D721Med (cell line): ENCODE data around the gene FAM53A.

Source experiments
- DNase-seq: peaks from one replicate; pipeline ENCODE4 v3.0.0; 2011; ENCODE audit warnings: low spot score; ENCODE audit not compliant: insufficient read length
- FAIRE-seq: peaks from 2 replicates; lab custom pipeline; 2011; peaks lifted over from hg19 to GRCh38; lab: Jason Lieb, UNC
- TF ChIP-seq, protein P1 (sequence below): IDR thresholded peaks from 2 replicates; pipeline ENCODE4 v1.5.1; 2012; ENCODE audit warnings: mild to moderate bottlenecking, control low read depth; ENCODE audit not compliant: insufficient read depth; ENCODE audit errors: missing control alignments

Gene FAM53A

GRCh38 chr4:1727117-1728031 lies 43.3 kb upstream of the FAM53A start:
- FAIRE-seq (no peak), DNase-seq (no peak)
- TF ChIP-seq, protein P1, sequence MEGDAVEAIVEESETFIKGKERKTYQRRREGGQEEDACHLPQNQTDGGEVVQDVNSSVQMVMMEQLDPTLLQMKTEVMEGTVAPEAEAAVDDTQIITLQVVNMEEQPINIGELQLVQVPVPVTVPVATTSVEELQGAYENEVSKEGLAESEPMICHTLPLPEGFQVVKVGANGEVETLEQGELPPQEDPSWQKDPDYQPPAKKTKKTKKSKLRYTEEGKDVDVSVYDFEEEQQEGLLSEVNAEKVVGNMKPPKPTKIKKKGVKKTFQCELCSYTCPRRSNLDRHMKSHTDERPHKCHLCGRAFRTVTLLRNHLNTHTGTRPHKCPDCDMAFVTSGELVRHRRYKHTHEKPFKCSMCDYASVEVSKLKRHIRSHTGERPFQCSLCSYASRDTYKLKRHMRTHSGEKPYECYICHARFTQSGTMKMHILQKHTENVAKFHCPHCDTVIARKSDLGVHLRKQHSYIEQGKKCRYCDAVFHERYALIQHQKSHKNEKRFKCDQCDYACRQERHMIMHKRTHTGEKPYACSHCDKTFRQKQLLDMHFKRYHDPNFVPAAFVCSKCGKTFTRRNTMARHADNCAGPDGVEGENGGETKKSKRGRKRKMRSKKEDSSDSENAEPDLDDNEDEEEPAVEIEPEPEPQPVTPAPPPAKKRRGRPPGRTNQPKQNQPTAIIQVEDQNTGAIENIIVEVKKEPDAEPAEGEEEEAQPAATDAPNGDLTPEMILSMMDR, result no peak

DNA sequence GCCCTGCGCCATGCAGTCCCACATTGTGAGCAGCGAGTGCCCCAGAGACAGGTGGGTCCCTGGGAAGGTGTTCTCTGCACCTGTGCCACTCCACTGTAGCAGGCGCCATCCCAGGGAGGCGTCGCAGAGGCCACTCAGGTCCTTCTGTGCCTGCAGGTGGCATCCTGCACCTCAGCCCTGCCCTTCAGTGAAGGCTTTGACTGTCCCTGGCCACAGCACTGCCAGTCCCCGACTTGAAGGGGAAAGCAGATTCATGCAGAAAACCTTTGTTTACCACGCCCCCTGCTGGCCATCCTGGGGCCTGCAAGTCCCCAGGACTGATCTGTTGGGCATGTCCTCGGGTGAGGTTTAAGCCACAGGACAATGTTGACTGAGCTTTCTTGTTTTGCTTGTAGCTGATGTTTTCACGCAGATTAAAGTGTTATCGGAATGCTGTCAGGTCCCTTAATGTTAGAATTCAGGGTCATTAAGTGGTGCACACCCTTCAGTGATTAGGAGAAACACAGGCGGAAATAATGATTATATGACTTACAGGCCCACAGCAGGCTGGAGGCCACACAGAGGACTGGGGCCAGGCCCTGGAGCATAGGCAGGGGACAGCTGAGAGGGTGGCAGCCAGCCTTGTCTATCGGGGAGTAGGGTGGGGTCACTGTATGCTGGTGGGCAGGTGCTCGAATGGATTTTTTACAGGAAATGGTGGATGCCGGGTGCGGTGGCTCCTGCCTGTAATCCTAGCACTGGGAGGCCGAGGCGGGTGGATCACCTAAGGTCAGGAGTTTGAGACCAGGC lies 42.2 kb upstream of the FAM53A start:
- TF ChIP-seq, protein P1, result peak; percentile 96
- FAIRE-seq (peak; percentile 53), DNase-seq (peak; percentile 84)

DNA sequence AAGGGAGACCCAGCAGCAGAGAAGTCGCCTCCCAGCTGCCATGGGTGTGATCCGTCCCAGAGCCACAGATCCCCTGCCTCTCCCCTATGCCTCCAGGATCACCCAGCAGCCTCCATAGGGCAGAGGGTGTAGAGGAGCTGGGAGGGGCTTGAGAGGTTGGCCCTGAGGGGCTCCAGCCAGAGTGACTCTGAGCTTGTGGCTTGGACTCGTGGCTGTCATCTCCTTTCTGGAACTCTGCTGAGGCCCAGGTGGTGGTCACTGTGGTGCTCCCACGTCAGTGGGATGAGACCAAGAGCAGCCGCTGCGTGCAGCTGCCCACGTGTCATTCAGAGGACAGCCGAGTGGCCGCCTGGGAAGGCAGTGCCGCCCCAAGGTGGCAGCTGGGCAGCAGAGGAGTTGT lies 41.4 kb upstream of the FAM53A start:
- no peak for DNase-seq
- FAIRE-seq, result no peak
- TF ChIP-seq, protein P1, result no peak

GRCh38 chr4:1723131-1723801 lies 39.2 kb upstream of the FAM53A start:
- no peak for FAIRE-seq
- DNase-seq, result no peak
- TF ChIP-seq, protein P1, result no peak

DNA sequence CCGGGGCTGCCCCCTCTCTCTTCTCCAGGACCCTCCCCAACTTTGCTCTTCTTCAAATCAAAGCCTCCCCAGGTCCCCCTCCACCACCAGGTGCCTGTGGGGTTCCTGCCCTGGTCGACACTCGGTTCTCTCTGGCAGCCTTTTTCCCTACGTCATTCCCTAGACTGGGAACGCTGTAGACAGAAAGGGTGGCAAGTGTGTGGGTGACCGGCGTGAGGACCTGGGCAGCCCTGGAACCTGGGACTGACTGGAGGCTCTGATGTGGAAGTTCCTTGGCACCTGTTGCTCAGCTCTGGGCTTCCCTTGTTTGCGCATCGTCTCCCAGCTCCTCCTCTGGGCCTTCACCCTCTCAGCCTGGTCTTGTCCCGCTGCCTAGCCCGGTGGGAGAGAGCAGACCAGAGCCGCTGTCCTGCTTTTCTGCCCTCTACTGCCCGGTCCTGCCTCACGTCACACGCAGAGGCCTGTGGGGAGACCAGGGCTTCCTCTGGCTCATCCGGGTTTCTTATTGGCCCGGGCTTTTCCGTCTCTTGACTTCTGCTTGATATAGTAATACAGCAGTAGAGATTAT lies 38.5 kb upstream of the FAM53A start:
- FAIRE-seq, result no peak
- TF ChIP-seq, protein P1, result no peak
- DNase-seq, result no peak

DNA sequence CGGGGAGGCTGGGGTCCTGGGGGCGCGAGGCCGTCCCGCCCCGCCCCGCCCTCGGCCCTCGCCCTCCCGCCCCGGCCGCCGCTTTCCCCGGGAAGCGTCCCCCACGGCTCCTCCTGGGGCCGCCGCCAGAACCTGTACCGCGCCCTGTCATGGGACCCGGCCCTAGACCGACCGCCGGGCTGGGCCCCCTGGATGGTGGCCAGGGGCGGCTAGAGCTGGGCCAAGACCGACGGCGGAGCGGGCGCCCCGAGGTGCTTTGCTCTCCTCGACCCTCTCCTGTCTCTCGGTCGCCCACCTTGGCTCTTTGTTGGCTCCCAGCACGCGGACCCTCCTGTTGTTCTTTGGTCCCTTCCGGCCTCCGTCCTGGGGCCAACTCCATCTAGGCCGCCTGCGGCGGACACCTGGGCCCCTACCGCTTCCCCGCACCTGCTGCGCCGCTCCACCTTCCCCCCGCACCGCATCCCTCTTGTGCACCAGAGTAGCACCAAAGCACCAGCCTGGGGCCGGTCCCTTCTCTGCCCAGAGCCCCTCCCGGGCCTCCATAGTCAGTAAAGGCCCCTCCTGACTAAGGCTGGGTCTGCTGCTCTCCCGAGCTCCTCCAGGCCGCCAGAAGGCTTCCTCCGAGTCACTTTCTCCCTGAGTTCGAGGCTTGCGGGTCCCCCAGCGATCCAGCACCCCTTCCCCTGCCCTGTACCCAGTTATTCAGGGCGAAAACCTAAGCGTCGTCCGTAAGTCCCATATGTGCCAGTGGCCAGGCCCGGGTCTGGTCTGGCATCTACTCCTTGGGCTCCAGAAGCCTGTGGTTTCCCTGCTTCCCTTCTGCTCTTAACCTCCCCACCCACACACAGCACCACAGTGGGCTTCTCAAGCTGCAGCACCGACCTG lies 37.8 kb upstream of the FAM53A start:
- FAIRE-seq, result no peak
- TF ChIP-seq, protein P1, result no peak

More for the DNA sequence above, 37.8 kb upstream of the FAM53A start:
- no peak for DNase-seq
